K562 (cell line): ENCODE measurements around the gene MRPL33. TPM values are rescaled to one million over a fixed set of nuclear protein-coding genes. Genes with fewer than 3 reads are reported as not detected.

Experiments
- EZH2 ChIP-seq: IDR thresholded peaks from 2 replicates; pipeline ENCODE4 v1.6.1; 2012; ENCODE audit warnings: low read depth, mild to moderate bottlenecking, inconsistent platforms, low read length, borderline replicate concordance
- NRF1 ChIP-seq, 2 experiments: fragments of 450-650 bp; IDR thresholded peaks in 1 of 2; conservative IDR thresholded peaks in 1 of 2; 2 replicates each; pipeline ENCODE4 v1.6.1; 2014; ENCODE audit warnings: mild to moderate bottlenecking in 2 of 2
- NUFIP1 ChIP-seq: fragments of 450-650 bp; IDR thresholded peaks from 2 replicates; pipeline ENCODE4 v1.6.1; 2018; ENCODE audit not compliant: partially characterized antibody
- SMAD2 ChIP-seq: fragments of 150-350 bp; IDR thresholded peaks from 2 replicates; pipeline ENCODE4 v1.6.1; 2014; ENCODE audit warnings: low read depth, mild to moderate bottlenecking, low read length
- ZNF41 ChIP-seq: fragments of 250-450 bp; sonication (Bioruptor Pico); conservative IDR thresholded peaks from 2 replicates; pipeline ENCODE4 v1.4.0; 2020; ENCODE audit warnings: mild to moderate bottlenecking
- ZNF445 ChIP-seq: fragments of 250-450 bp; sonication (Bioruptor Pico); IDR thresholded peaks from 2 replicates; pipeline ENCODE4 v1.4.0; 2020; ENCODE audit warnings: low read depth, mild to moderate bottlenecking, moderate library complexity
- ZNF589 ChIP-seq: fragments of 200-800 bp; sonication (Bioruptor generic); IDR thresholded peaks from 2 replicates; pipeline ENCODE4 v1.6.1; 2016; ENCODE audit warnings: low read depth, missing genetic modification characterization, missing compliant biosample characterization
- ZNF668 ChIP-seq: fragments of 250-450 bp; sonication (Bioruptor Pico); IDR thresholded peaks from 2 replicates; pipeline ENCODE4 v1.8.0; 2022; ENCODE audit warnings: mild to moderate bottlenecking, inconsistent platforms
- polyA plus RNA-seq, 8 experiments: library from polyadenylated mRNA; depleted of rRNA in 4 of 8; stranded (reverse) in 5 of 8; unstranded in 3 of 8; fragments of >200 nt; fragmentation: Nextera tagmentation in 2 of 8; fragmentation: Illumina TruSeq in 1 of 8; extraction: Ambion mirVana in 2 of 8; extraction: Trizol in 1 of 8; gene quantifications; 2 replicates each; pipeline versions ENCODE4 v1.2.1 to v1.2.3, GENCODE V29; 2011 to 2014; ENCODE audit warnings: inconsistent platforms in 1 of 8, missing spikeins in 1 of 8
- total RNA-seq, 7 experiments: library from RNA; depleted of rRNA in 6 of 7; stranded (reverse); fragments of >200 nt in 6 of 7; fragmentation: Illumina TruSeq in 2 of 7; extraction: Trizol in 2 of 7; gene quantifications; 2 replicates each; pipeline versions ENCODE4 v1.2.1 to v1.2.3, GENCODE V29; 2011 to 2021; ENCODE audit warnings: low replicate concordance in 1 of 7
- TF ChIP-seq, protein P1 (sequence below): fragments of 250-450 bp; sonication (Bioruptor Pico); IDR thresholded peaks from 2 replicates; pipeline ENCODE4 v1.5.0; 2021
- TF ChIP-seq, protein P2 (sequence below): fragments of 250-450 bp; sonication (Bioruptor Pico); IDR thresholded peaks from 2 replicates; pipeline ENCODE4 v1.6.1; 2021; ENCODE audit warnings: mild to moderate bottlenecking

Gene MRPL33
- total and polyA plus RNA-seq, 9 of the 15 experiments (the other 6 are each of a cell fraction or from before 2014, with no cell fraction given) = 68.3 to 338 (median 226) TPM

DNA sequence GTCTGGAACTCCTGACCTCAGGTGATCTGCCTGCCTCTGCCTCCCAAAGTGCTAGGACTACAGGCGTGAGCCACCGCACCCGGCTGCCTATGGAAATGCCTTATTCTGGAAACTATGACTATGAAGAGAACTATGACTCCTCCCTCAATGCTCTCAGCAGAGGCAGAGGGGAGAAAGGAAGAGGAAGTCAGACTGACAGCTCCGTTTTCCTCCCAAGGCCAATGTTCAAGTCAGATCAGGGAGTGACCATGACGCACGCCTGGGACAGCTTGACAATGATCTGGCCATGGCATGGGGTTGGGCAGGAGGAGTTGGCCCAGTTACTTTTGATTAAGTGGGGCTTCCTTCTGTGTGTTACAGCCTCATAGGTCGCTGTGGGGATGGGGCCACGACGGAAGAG is 44.3 kb upstream of the MRPL33 start (continued):
- TF ChIP-seq, protein P1, sequence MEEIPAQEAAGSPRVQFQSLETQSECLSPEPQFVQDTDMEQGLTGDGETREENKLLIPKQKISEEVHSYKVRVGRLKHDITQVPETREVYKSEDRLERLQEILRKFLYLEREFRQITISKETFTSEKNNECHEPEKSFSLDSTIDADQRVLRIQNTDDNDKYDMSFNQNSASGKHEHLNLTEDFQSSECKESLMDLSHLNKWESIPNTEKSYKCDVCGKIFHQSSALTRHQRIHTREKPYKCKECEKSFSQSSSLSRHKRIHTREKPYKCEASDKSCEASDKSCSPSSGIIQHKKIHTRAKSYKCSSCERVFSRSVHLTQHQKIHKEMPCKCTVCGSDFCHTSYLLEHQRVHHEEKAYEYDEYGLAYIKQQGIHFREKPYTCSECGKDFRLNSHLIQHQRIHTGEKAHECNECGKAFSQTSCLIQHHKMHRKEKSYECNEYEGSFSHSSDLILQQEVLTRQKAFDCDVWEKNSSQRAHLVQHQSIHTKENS = no peak
- no peak for TF ChIP-seq ZNF668 (CRISPR knock-in tag)
- TF ChIP-seq SMAD2 = no peak
- 0 out of 2 replicates have a peak, but pooled peaks have one; percentile 41 for TF ChIP-seq ZNF589 (CRISPR knock-in tag)
- TF ChIP-seq NUFIP1 = no peak
- TF ChIP-seq, protein P2, sequence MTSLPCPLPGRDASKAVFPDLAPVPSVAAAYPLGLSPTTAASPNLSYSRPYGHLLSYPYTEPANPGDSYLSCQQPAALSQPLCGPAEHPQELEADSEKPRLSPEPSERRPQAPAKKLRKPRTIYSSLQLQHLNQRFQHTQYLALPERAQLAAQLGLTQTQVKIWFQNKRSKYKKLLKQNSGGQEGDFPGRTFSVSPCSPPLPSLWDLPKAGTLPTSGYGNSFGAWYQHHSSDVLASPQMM (CRISPR knock-in tag) = no peak
- TF ChIP-seq ZNF41 = no peak
- peak; percentile 23 to 24; a peak in 1 of 4 replicates for TF ChIP-seq NRF1 (conservative IDR thresholded peaks at IDR 0.05 in 1 of 2, IDR thresholded peaks at IDR 0.05 in 1 of 2)
- no peak for TF ChIP-seq EZH2
- TF ChIP-seq ZNF445 (CRISPR knock-in tag) = no peak
